Lower lobe of right lung (tissue), 2 donors: Measurements from ENCODE around the gene PARD6A. TPM values are rescaled to one million over a fixed set of nuclear protein-coding genes. Genes with fewer than 3 reads are reported as not detected.
A peak's percentile ranks its signal among the peaks of the same experiment; 100 is the strongest.

ENCODE experiments used
- ATAC-seq, 2 donors: fragments of 200-7000 bp; cut with Tn5 transposase; one replicate each; pipeline ENCODE4 v1.9.1; 2020 to 2022; ENCODE audit warnings: mild to moderate bottlenecking in 2 of 2, moderate library complexity in 2 of 2
- DNase-seq: peaks from one replicate; pipeline ENCODE4 v3.0.0-alpha.2; 2020
- H3K27ac ChIP-seq: fragments of 200-600 bp; one replicate; pipeline ENCODE4 v1.8.0; 2022
- H3K27me3 ChIP-seq: fragments of 200-600 bp; one replicate; pipeline ENCODE4 v1.8.0; 2022; ENCODE audit warnings: low read depth
- H3K36me3 ChIP-seq: fragments of 200-600 bp; one replicate; pipeline ENCODE4 v1.8.0; 2022; ENCODE audit warnings: mild to moderate bottlenecking
- H3K4me1 ChIP-seq: fragments of 200-600 bp; one replicate; pipeline ENCODE4 v1.8.0; 2022
- H3K4me3 ChIP-seq: fragments of 200-600 bp; one replicate; pipeline ENCODE4 v1.8.0; 2022; ENCODE audit warnings: mild to moderate bottlenecking
- H3K9me3 ChIP-seq: fragments of 200-600 bp; one replicate; pipeline ENCODE4 v1.8.0; 2022
- CTCF ChIP-seq: fragments of 200-600 bp; IDR thresholded peaks from one replicate; pipeline ENCODE4 v1.8.0; 2022; ENCODE audit warnings: antibody characterized with exemption, mild to moderate bottlenecking
- intact Hi-C: fragments of 100-400 bp; cut with DNase I; formaldehyde crosslinking; loops from one replicate; pipeline ENCODE4 v1.11.0; 2022
- total RNA-seq: library from RNA; stranded (reverse); fragmentation: NEBNext Ultra II Directional; extraction: Animal tissue kit (Norgen Biotek cat#: 25700); gene quantifications from one replicate; pipeline ENCODE4 v1.2.1, GENCODE V29; 2021
- donor health status: DM: no; HTN: yes; CAD: no; lungs with severe emphysema.

PARD6A gene
- total RNA-seq, 1 donor from 2014 or later: 5.5 TPM

- TF ChIP-seq CTCF: no peak
- intact Hi-C loops: no loop called here
- peaks cover 34% of the 10 kb centered on the region for H3K36me3 ChIP-seq
- H3K27ac ChIP-seq: peak overlapping the region; percentile 94
- H3K4me1 ChIP-seq: peaks cover 20% of the 10 kb centered on the region
- ATAC-seq (no peak), DNase-seq (no peak)
- H3K4me3 ChIP-seq: peak overlapping the region; percentile 92
- peaks cover 11% of the 10 kb centered on the region for H3K27me3 ChIP-seq
- H3K9me3 ChIP-seq: no peaks in the 10 kb centered on the region
Measured at GRCh38 chr16:67658849-67659674, 1.7 kb upstream of the PARD6A start.

- no peak for TF ChIP-seq CTCF
- peak within 1 kb of the TSS; percentile 92 for H3K4me3 ChIP-seq
- H3K27me3 ChIP-seq: peaks cover 2% of the 10 kb centered on the region
- H3K9me3 ChIP-seq: no peaks in the 10 kb centered on the region
- peak; percentile 93 for DNase-seq
- H3K27ac ChIP-seq: peak within 1 kb of the TSS; percentile 94
- intact Hi-C loops: no loop called here
- H3K36me3 ChIP-seq: peaks cover 34% of the 10 kb centered on the region
- ATAC-seq: peak; percentile 95
- peaks cover 20% of the 10 kb centered on the region for H3K4me1 ChIP-seq
Measured at GRCh38 chr16:67659675-67660563, 841 bp upstream of the PARD6A start, which contains the start of gene ACD. TSS of gene ACD (minus strand) at chr16:67660260. CDS start at chr16:67660220, 40 bp downstream.

- Histone ChIP-seq H3K36me3 (peaks cover 34% of the 10 kb centered on the region), H3K9me3 (no peaks in the 10 kb centered on the region), H3K27me3 (no peaks in the 10 kb centered on the region), H3K4me1 (peaks cover 31% of the 10 kb centered on the region), H3K4me3 (peak overlapping the region; percentile 92), H3K27ac (peak overlapping the region; percentile 94)
- intact Hi-C loops: no loop called here
- DNase-seq (no peak), ATAC-seq (no peak)
- TF ChIP-seq CTCF: no peak
Measured at GRCh38 chr16:67661101-67661761, 471 bp downstream of the PARD6A start.

GRCh38 chr16:67661886-67662652 lies 1.3 kb downstream of the PARD6A start:
- Histone ChIP-seq H3K4me1 (peaks cover 36% of the 10 kb centered on the region), H3K9me3 (no peaks in the 10 kb centered on the region), H3K4me3 (no peak overlapping the region), H3K27ac (no peak overlapping the region), H3K36me3 (peaks cover 29% of the 10 kb centered on the region), H3K27me3 (no peaks in the 10 kb centered on the region)
- TF ChIP-seq CTCF: no peak
- ATAC-seq (no peak), DNase-seq (no peak)
- intact Hi-C loops: no loop called here
